Hepatocyte (in vitro differentiated cells): ENCODE results near the gene CD3G. TPM values are rescaled to one million over a fixed set of nuclear protein-coding genes. Genes with fewer than 3 reads are reported as not detected.

Experiments
- DNase-seq: peaks from one replicate; pipeline ENCODE4 v3.0.0-alpha.2; 2016; ENCODE audit warnings: low spot score
- H2AFZ ChIP-seq: fragments of 200-600 bp; sonication (generic); 2 replicates; pipeline ENCODE4 v1.6.0; 2016; ENCODE audit warnings: antibody characterized with exemption, mild to moderate bottlenecking
- H3K27ac ChIP-seq: fragments of 200-600 bp; sonication (generic); 2 replicates; pipeline ENCODE4 v1.5.1; 2016; ENCODE audit warnings: mild to moderate bottlenecking
- H3K27me3 ChIP-seq: fragments of 200-600 bp; sonication (generic); 2 replicates; pipeline ENCODE4 v1.6.1; 2016
- H3K36me3 ChIP-seq: fragments of 200-600 bp; sonication (generic); replicated peaks from 2 replicates; pipeline ENCODE4 v1.5.1; 2016; ENCODE audit warnings: low read depth; ENCODE audit not compliant: insufficient read depth
- H3K4me1 ChIP-seq: fragments of 200-600 bp; sonication (generic); 2 replicates; pipeline ENCODE4 v1.5.1; 2016; ENCODE audit warnings: mild to moderate bottlenecking, moderate library complexity; ENCODE audit not compliant: insufficient read depth
- H3K4me2 ChIP-seq: fragments of 200-600 bp; sonication (generic); 2 replicates; pipeline ENCODE4 v1.6.0; 2016
- H3K4me3 ChIP-seq: fragments of 200-600 bp; sonication (generic); 2 replicates; pipeline ENCODE4 v1.5.1; 2016; ENCODE audit warnings: mild to moderate bottlenecking
- H3K79me2 ChIP-seq: fragments of 200-600 bp; sonication (generic); 2 replicates; pipeline ENCODE4 v1.6.0; 2017; ENCODE audit warnings: mild to moderate bottlenecking
- H3K9me2 ChIP-seq: fragments of 200-600 bp; sonication (generic); replicated peaks from 2 replicates; pipeline ENCODE4 v1.6.0; 2017; ENCODE audit warnings: mild to moderate bottlenecking; ENCODE audit not compliant: insufficient read depth
- H3K9me3 ChIP-seq: fragments of 200-600 bp; sonication (generic); 2 replicates; pipeline ENCODE4 v1.5.1; 2016; ENCODE audit warnings: low read depth, mild to moderate bottlenecking
- H4K20me1 ChIP-seq: fragments of 200-600 bp; sonication (generic); 2 replicates; pipeline ENCODE4 v1.6.0; 2016; ENCODE audit warnings: mild to moderate bottlenecking; ENCODE audit not compliant: insufficient read depth, poor library complexity, severe bottlenecking
- EZH2 ChIP-seq: fragments of 200-600 bp; sonication (generic); IDR thresholded peaks from 2 replicates; pipeline ENCODE4 v1.6.1; 2016; ENCODE audit warnings: antibody characterized with exemption, mild to moderate bottlenecking, borderline replicate concordance
- EZH2phosphoT487 ChIP-seq: fragments of 200-600 bp; sonication (generic); IDR thresholded peaks from one replicate; pipeline ENCODE4 v1.6.1; 2018; ENCODE audit warnings: antibody characterized with exemption, mild to moderate bottlenecking, low read depth, moderate library complexity; ENCODE audit not compliant: unreplicated experiment, severe bottlenecking
- WGBS: methylation state at CpG from one replicate; pipeline ENCODE4 v1.1.6; 2016; ENCODE audit warnings: low lambda C conversion rate; ENCODE audit errors: missing lambda C conversion rate; 5-methylcytosine and 5-hydroxymethylcytosine counted together
- polyA plus RNA-seq: library from polyadenylated mRNA; unstranded; fragments of >200 nt; fragmentation: Nextera tagmentation; extraction: Ambion mirVana; gene quantifications from 2 replicates; pipeline ENCODE4 v1.2.1, GENCODE V29; 2016
- total RNA-seq: library from RNA; depleted of rRNA; stranded (reverse); fragments of >200 nt; gene quantifications from 2 replicates; pipeline ENCODE4 v1.2.3, GENCODE V29; 2014
- TF ChIP-seq, protein P1 (sequence below): fragments of 200-600 bp; sonication (generic); IDR thresholded peaks from 2 replicates; pipeline ENCODE4 v1.5.1; 2016; ENCODE audit warnings: antibody characterized with exemption, mild to moderate bottlenecking; ENCODE audit not compliant: poor library complexity

Gene CD3G
- total and polyA plus RNA-seq, 2 experiments from 2014 or later, result 0.11 to 0.50 TPM

DNA sequence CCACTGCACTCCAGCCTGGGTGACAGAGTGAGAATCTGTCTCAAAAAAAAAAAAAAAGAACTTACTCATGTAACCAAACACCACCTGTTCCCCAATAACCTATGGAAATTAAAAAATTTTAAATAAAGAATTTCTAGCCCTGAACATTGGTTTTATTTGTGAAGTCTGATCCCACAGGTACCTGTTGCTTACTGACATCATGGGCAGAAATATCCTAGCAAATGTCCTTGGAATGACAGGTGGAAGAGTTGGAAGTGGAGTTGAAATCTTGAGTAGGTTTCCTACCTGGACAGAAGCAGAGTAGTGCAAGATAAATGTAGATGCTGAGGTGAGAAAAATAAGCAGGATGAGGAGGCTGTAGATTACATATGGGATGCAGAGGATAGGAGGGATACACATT, 18.9 kb upstream of the CD3G start:
- H2AFZ ChIP-seq, result no peak overlapping the region
- H3K79me2 ChIP-seq, result no peaks in the 10 kb centered on the region
- H3K9me2 ChIP-seq, result no peaks in the 10 kb centered on the region
- peaks cover 18% of the 10 kb centered on the region for H3K4me1 ChIP-seq
- H4K20me1 ChIP-seq, result no peaks in the 10 kb centered on the region
- no peaks in the 10 kb centered on the region for H3K9me3 ChIP-seq
- no peak overlapping the region for H3K27ac ChIP-seq
- H3K4me3 ChIP-seq, result no peak overlapping the region
- H3K27me3 ChIP-seq, result no peaks in the 10 kb centered on the region
- no peak for DNase-seq
- no peak for TF ChIP-seq EZH2
- no peak for TF ChIP-seq EZH2phosphoT487
- TF ChIP-seq, protein P1, sequence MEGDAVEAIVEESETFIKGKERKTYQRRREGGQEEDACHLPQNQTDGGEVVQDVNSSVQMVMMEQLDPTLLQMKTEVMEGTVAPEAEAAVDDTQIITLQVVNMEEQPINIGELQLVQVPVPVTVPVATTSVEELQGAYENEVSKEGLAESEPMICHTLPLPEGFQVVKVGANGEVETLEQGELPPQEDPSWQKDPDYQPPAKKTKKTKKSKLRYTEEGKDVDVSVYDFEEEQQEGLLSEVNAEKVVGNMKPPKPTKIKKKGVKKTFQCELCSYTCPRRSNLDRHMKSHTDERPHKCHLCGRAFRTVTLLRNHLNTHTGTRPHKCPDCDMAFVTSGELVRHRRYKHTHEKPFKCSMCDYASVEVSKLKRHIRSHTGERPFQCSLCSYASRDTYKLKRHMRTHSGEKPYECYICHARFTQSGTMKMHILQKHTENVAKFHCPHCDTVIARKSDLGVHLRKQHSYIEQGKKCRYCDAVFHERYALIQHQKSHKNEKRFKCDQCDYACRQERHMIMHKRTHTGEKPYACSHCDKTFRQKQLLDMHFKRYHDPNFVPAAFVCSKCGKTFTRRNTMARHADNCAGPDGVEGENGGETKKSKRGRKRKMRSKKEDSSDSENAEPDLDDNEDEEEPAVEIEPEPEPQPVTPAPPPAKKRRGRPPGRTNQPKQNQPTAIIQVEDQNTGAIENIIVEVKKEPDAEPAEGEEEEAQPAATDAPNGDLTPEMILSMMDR, result no peak
- H3K4me2 ChIP-seq, result no peak overlapping the region
- no peaks in the 10 kb centered on the region for H3K36me3 ChIP-seq

DNA sequence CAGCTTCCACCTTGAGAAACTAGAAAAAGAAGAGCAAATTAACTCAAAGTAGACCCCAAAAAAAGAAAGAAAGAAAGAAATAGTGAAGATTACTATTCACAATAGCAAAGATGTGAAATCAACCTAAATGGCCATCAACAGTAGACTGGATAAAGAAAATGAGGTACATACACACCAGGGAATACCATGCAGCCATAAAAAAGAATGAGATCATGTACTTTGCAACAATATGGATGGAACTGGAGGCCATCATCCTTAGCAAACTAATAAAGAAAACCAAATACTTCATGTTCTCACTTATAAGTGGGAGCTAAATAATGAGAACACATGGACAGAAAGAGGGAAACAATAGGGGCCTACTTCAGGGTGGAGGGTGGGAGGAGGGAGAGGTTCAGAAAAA, 15.4 kb upstream of the CD3G start:
- Histone ChIP-seq H3K9me3 (no peaks in the 10 kb centered on the region), H3K27me3 (no peaks in the 10 kb centered on the region), H2AFZ (no peak overlapping the region), H3K36me3 (no peaks in the 10 kb centered on the region), H3K4me3 (no peak overlapping the region), H3K27ac (no peak overlapping the region), H3K9me2 (no peaks in the 10 kb centered on the region), H3K79me2 (no peaks in the 10 kb centered on the region), H3K4me1 (no peaks in the 10 kb centered on the region), H3K4me2 (no peak overlapping the region), H4K20me1 (no peaks in the 10 kb centered on the region)
- TF ChIP-seq, protein P1, result no peak
- TF ChIP-seq EZH2, result no peak
- no peak for TF ChIP-seq EZH2phosphoT487
- no peak for DNase-seq

DNA sequence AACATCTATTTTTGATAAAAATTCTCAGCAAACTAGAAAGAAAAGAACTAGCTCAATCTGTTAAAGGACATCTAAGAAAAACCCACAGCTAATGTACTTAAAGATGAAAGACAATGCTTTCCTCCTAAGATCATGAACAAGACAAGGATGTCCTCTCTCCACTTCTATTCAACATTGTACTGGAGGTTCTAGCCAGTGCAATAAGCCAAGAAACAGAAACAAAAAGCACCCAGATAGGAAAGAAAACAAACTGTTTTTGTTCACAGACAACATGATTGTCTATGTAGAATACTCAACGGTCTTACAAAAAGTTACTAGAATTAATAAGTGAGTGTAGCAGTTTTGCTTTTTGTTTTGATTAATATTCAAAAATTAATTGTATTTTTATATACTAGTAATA, 9.4 kb upstream of the CD3G start:
- H3K4me3 ChIP-seq, result no peak overlapping the region
- WGBS, result 90% methylated on average over 1 of the region's 1 CpG
- no peaks in the 10 kb centered on the region for H3K9me2 ChIP-seq
- H3K4me2 ChIP-seq, result no peak overlapping the region
- no peak overlapping the region for H3K27ac ChIP-seq
- H3K4me1 ChIP-seq, result peaks cover 12% of the 10 kb centered on the region
- H3K9me3 ChIP-seq, result no peaks in the 10 kb centered on the region
- no peaks in the 10 kb centered on the region for H3K27me3 ChIP-seq
- TF ChIP-seq EZH2phosphoT487 (no peak), EZH2 (no peak)
- TF ChIP-seq, protein P1, result no peak
- no peak for DNase-seq
- no peaks in the 10 kb centered on the region for H3K79me2 ChIP-seq
- H2AFZ ChIP-seq, result no peak overlapping the region
- H4K20me1 ChIP-seq, result no peaks in the 10 kb centered on the region
- no peaks in the 10 kb centered on the region for H3K36me3 ChIP-seq

DNA sequence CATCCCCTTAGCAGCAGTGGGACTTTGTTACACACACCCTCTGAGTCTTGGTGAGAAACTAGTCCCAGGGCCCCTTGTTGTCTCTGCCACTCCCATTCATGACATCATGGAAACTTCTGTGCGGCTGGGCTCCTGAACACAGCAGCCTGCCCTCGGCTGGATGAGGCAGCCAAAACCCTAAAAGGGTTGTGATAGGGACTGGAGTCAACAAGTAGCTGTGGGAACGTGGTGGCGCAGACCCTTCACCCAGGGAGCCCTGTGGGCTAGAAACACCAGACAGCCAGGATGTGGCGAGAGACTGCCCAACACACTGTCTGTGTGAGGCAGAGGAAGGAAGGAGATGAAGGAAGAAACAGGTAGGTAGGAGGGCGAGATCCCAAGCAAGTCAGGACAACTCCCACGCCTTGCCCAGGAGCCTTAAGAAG, 5.5 kb upstream of the CD3G start:
- H3K79me2 ChIP-seq, result no peaks in the 10 kb centered on the region
- no peak overlapping the region for H3K4me2 ChIP-seq
- H3K9me3 ChIP-seq, result no peaks in the 10 kb centered on the region
- peak overlapping the region; percentile 92 for H3K27ac ChIP-seq
- peaks cover 12% of the 10 kb centered on the region for H3K4me1 ChIP-seq
- DNase-seq, result peak; percentile 81
- H3K9me2 ChIP-seq, result no peaks in the 10 kb centered on the region
- H4K20me1 ChIP-seq, result no peaks in the 10 kb centered on the region
- no peak overlapping the region for H2AFZ ChIP-seq
- H3K27me3 ChIP-seq, result no peaks in the 10 kb centered on the region
- H3K4me3 ChIP-seq, result no peak overlapping the region
- no peaks in the 10 kb centered on the region for H3K36me3 ChIP-seq
- 74% methylated on average over 7 of the region's 7 CpGs for WGBS
- TF ChIP-seq EZH2phosphoT487 (no peak), EZH2 (no peak)
- TF ChIP-seq, protein P1, result no peak
